GM10847 (cell line): ENCODE results near the gene MORC2.

Experiments used
- POLR2A ChIP-seq: IDR thresholded peaks from 2 replicates; pipeline ENCODE4 v1.6.1; 2011; ENCODE audit not compliant: insufficient read length; ENCODE audit errors: extremely low read depth

Gene MORC2

DNA sequence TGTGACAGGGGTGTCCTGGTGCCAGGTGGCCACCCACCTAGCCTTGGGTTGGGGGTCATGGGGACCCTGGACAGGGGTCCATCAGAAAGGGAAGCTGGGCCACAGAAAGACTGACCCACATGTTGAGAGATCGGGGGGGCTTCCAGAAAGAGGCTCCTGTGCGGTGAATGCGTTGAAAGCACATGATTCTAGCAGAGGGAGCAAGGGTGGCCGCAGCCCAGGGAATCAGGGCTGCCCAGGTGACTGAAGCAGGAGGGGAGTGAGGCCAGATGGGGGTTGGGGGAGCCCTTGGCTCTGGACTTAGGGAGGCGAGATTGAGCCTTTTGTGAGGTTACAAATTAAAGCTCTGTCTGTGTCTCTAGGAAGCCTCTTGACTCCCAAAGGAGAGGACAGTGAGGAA is 80.7 kb downstream of the MORC2 start:
- no peak for TF ChIP-seq POLR2A

DNA sequence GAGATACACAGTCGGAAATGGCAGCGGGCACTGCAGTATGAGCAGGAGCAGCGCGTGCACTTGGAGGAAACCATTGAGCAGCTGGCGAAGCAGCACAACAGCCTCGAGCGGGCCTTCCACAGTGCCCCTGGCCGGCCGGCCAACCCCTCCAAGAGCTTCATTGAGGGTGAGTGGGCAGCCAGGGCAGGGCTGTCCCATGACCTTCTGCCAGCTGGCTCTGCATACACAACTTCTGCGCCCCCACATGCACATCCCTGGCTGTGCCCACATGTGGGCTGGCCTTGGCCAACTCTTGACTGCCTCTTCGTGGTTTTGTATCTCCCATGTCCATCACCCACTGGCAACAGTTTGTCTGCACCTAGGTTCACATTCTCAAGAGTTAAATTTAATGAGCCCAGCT is 81.1 kb downstream of the MORC2 start:
- TF ChIP-seq POLR2A = no peak

DNA sequence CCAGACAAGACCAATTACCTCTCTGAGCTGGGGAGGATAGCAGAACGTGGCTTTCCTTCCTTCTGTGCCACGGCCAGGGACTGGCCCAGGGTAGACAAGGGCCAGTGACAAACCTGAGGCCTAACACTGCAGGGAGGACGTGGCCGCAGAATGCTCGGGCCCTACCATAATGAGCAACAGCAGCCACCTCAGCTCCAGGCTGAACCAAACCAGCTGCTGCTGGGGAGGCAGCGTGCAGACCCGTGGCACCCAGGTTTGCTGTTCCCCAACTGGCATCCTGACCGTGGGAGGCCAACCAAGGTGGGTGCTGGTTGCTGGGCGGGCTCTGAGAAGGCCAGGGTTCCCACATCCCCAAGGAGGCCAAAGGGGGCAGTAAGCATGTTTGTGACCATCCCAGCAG is 83.0 kb downstream of the MORC2 start:
- no peak for TF ChIP-seq POLR2A

DNA sequence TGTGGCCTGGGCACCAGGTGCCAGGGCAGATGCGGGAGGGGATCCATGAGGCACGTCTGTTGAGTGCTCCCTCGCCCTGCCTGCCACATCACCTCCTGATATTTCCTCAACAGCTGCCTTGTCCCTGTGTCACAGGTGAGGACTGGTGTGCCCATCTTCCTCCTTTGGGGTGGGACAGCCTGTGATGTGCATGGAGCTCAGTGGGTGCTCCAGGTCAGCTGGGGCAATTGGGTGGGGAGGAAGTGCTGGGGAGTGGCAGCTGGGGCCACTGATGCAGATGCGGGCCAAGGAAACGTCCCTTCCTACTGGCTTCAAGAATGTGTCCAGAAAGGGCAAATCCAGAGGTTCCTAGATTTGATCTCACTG is 83.6 kb downstream of the MORC2 start:
- TF ChIP-seq POLR2A = no peak

DNA sequence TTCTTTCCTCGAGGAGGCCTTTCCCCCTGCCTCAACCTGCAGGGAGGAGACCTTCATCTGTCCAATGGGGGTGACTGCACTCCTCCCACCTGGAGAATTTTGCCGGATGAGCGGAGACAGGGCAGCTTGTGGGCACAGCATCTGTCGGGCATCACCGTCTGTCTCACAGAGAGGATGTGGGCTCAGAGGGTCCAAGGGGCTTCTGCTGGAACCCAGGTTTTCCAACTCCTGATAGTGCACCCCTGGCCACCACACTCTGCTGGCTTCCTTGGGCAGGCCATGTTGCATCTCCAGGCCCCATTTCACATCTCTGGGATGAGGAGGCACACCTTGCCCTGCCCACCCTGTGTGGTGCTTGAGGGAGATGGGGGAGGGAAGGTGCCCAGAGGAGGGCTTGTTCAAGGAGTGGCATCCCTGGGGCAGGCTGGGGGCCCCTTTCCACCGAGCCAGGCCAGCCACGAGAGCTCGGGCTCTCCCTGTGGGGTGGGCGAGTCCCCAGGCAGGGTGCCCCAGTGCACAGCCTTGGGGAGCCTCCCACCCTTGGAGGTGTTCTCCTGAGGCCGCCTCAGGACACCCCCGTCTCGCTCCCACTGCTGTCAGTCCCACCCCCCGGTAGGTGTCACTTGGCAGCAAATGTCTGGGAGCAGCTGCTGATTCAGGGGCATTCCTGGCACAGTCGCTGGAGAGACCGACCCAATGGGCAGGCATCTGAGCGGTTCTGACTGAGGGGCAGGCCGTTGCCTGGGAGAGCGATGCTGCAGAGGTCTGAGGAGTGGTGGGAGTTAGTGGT is 84.2 kb downstream of the MORC2 start:
- no peak for TF ChIP-seq POLR2A

DNA sequence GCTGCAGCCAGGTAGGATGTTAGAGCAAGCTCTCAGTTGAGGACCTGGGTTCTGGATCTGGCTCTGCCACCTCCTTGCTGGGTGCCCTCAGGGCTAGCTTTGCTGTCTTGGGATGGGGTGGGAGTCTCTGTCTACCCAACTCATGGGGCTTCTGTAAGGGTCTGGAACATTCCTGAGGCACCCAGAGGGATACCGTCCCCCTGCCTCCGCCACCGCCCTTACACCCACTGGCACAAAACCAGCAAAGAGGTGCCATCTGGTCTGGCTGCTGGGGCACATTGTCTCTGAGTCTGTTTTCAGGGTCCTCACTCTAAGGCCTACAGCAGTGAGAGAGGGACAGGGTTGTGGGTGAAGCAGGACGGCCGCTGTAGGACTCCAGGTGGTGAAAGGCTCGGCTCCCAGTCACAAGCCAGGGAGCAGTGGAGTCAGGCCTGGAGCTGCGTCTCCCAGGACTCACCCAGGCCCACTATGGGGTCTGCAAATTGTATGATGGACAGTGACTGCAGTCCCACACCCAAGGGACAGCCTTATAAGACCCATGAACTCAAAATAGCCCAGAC is 84.9 kb downstream of the MORC2 start:
- TF ChIP-seq POLR2A = no peak

DNA sequence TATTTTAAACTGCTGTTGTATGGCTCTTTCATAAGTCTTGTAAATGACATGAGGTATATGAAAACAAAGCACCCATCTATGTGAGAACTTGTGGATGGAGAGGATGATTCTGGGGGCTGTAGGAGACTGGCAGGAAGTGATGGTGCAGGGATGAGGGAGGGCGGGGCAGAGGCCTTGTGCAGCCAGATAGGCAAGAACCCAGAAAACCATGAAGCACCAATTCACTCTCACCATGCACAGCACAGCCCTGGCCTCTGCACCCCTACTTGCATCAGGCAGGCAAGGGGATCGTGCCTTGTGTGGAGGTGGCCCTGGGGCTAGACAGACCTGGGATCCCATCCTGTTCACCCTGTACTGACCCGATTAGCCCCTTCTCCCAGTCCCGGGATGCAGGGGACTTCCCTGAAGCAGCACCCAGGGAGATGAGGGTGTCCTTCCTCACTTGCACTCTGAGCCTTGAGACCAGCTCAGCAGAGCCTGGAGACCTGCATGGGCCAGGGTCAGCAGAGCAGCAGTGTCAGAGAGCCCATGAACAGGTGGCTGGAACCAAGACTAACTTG is 85.5 kb downstream of the MORC2 start:
- no peak for TF ChIP-seq POLR2A

DNA sequence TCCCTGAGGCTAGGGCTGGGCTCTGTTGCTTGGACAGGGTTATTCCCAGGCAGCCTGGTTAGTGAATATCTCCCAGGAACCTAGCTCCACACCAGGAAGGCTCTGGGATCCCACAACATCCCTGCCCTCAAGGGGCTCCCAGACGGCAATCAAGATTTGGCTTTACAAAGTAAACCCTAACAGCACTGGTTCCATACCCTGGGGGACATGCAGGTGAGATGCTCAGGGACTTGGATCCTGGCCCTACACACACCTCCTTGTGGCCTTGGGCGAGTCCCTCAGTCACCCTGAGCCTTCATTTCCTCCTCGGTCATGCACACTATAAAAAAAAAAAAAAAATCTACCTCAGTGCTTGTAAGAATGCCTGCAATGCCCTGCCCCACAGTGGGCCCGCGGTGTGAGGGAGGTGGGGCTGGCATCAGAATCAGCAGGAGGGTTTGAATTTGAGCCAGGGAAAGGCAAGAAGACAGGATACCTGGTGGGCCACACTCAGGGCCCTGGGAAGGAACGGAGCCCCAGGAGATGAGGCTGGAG is 86.3 kb downstream of the MORC2 start:
- TF ChIP-seq POLR2A = no peak

DNA sequence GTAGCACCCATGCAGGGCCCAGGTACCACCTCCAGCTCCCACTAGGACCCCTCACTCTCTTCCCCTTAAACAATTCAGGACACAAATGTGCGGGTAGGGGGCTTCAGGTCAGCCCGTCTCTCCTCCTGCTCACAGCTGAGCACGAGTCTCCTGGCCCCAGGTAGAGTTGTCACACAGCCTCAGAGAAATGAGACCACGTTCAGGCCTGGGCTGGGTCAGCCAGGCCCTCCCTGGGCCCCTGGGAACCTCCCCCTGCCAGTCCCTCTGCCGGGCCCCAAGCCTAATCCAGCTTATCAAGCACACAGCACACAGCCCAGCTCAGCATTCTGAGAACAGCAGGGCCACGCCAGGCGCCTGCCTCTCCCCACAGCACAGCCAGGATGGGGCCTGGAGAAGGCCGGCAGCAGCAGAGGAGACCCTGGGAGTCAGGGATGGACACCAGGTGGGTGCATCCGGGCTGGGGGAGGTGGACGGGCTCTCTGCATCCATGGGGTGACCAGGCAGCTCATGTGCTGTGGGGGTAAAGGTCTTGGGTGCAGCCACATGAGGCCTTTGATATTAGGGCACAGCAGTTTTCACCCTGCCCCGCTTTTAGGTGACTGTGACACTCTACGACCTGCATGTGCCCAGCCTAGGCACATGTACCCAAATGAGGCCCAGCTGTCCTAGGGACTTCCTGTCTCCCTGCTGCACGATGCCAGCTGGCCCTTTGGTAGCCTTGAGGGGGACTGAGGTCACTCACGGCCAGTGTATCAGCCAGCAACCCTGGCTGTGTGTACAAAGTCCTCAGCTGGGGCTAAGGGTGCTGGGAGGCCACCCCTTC is 87.0 kb downstream of the MORC2 start:
- no peak for TF ChIP-seq POLR2A

DNA sequence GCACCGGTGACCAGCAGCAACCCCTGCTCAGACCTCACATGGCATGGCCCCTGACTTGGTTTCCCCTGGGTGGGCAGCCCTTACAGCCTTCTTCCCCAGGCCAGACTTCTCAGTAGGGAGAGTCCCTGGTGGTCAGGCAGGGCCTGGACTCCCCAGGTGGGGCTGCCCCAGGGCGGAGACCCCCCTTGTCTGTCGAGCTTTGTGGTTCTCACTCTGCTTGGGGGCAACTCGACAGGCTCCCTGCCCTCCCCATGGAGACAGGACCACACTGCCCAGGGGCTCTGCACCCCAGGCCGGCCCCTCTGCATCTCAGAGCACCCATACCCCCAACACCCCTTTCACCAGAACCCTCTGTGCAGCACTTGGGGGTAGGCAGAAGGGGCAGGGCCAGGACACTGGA is 87.7 kb downstream of the MORC2 start:
- no peak for TF ChIP-seq POLR2A

DNA sequence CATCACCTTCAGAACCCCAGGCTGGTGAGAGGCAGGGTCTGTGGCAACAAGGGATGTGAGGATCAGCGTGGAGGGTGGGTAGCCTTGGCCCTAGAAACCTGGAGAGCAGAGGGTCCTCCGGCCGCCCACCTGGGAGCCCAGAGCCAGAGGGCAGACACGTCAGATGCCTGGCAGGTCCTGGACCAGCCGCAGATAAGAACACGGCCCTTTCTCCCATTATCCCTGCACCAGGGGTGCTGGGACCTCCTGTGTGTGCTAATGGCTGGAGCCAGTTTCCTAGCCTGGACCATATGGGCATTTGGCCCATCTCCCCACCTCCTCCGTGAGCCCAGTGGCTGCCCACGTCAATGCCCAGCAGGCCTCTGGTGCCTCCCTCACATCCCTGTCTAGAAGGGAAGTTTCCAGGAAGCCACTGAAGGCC is 88.4 kb downstream of the MORC2 start:
- TF ChIP-seq POLR2A = no peak

DNA sequence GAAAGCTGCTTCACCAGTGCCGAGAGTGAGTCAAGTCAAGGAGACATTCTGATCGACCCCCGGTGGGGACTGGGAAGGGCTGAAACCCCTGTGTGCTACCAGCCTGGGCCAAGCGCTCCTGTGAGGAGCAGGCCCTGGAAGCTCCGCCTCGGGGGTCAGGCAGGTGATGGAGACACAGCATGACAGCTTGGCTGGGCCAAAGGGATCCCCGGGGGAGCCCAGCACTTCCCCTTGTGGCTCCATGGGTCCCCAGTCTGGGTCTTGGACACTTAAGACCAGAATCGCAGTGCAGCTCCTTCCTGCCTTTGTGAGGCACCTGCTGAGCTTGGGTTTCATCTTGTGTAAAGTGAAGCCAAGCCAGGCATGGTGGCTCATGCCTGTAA is 89.2 kb downstream of the MORC2 start:
- no peak for TF ChIP-seq POLR2A

DNA sequence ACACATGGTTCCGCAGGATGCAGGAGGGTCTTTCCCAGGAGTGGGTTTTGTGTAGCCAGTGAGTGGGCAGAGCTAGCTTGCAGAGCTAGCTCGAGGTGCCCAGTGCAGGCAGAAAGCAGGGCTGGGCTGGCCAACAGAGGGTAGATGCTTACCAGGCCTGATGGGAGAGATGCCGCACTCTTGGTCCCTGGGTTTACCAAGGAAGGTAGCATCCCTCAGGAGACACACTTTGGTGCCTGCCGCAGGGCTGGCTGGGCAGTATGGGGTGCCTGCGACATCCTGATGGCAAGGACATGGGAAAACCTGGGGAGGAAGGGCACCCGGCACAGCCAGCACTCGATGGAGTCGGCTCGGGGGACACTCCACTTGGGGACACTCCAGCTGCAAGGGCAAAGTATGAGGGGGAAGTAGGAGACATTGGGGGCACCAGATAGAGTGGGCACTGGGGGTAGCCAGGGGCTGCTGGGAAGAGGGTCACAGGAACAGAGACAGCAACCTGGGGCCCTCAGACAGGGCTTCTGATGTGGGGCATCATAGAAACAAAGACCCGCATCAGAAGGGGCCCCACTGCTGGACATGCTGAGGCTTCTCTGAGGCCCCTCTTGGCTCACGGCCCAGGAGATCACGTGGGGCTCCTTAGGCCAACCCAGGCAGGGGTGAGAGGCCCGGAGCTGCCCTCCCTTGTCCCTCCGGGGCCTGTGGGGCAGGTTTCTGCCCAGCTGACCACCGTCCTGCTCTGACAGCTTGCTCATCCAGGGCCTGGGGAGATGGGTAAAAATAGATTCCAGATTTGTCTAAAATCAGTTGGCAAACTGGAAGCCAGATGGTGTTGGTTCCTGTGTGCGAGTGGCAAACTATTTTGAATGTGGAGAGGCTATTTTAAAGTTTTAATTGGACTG is 89.8 kb downstream of the MORC2 start:
- no peak for TF ChIP-seq POLR2A

DNA sequence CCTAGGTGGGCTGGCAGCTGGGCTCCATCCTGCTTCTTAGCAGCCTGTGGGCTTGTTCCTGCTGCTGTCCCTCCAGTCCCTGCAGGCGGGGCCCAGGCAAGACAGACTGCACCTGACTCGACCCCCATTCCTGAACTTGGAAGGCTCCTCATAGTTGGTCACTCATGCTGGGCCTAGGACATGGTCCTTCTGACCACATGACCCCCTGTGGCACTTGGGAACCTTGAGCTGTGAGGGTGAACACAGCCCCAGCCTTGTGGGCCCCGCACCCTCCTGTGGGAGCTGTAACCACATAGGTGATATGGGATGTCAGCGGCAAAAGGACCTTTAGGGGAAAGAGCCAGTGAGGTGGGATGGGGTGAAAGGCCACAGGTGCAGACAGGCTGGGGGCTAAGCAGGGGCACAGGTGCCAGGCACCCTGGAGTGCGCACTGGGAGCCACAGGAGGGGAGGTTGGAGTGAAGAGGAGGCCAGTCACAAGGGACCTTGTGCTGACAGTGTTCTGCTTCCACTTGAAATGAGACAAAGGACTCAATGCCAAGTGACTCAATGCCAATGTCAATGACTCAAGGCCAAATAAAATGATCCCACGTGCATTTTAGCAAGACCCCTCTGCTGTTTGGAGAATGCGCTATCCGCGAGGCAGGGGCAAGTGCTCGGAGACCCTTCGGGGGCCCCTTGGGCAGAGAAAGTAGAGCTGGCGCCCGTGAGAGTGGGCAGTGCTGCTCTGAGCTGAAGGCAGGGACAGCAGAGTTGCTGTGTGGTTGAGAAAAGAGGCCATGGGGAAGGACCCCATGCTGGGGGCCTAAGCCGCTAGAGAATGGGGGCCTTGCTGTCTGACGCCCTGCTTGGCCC is 90.7 kb downstream of the MORC2 start:
- TF ChIP-seq POLR2A = no peak

DNA sequence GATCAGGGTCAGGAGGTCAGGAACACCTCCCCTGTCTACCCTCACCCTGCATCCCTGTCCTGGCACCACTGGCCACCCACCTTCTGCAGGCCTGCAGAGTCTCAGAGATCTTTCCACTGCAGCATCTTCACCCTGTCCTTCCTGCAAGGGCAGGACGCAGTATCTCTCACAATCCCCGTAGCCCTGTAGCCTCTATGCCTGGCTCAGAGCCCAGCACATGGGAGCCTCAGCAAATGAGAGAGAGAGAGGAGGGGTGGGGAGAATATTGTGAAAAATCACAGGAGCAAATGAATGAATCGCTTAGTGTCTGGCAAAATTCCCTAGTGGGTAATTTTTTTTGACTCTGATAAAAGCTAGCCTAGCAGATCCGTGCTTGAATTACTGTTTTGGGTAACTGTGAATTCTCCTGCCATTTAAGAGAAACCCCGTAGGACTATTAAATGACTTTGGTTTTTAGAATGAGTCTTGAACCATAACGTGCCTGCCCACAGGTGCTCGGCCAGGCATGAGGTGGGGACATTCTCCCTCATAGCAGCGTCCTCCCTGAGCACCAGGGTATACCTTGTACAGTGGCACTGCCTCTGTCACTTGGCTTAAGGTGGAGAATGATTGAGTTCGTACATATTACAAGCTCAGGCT is 91.5 kb downstream of the MORC2 start:
- no peak for TF ChIP-seq POLR2A
